ENCODE measurements around the gene CYP24A1. TPM values are rescaled to one million over a fixed set of nuclear protein-coding genes. Genes with fewer than 3 reads are reported as not detected.
"Not testable (repeated sequence)": the region's sequence is repeated elsewhere in the genome, so short reads cannot be mapped to it uniquely, and the experiment has no call there.

The CYP24A1 gene
- polyA plus RNA-seq, 5 donors = not detected

- DNase-seq = no peak
These were observed 39.2 kb downstream of the CYP24A1 start for GRCh38 chr20:54134445-54135220.

- DNase-seq = no peak
These were observed 40.1 kb downstream of the CYP24A1 start for GRCh38 chr20:54133434-54134427.

GRCh38 chr20:54132612-54133433 lies 41.0 kb downstream of the CYP24A1 start:
- peak; percentile 63 to 79 for DNase-seq

- no peak for DNase-seq
These were observed 41.8 kb downstream of the CYP24A1 start for GRCh38 chr20:54131675-54132611.

DNA sequence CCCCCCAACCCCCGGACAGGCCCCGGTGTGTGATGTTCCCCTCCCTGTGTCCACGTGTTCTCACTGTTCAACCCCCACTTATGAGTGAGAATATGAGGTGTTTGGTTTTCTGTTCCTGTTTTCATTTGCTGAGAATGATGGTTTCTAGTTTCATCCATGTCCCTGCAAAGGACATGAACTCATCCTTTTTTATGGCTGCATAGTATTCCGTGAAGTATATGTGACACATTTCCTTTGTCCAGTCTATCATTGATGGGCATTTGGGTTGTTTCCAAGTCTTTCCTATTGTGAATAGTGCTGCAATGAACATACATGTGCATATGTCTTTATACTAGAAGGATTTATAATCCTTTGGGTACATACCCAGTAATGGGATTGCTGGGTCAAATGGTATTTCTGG lies 42.7 kb downstream of the CYP24A1 start:
- DNase-seq = not testable (repeated sequence)

GRCh38 chr20:54129350-54129749 lies 44.4 kb downstream of the CYP24A1 start:
- DNase-seq = no peak

DNA sequence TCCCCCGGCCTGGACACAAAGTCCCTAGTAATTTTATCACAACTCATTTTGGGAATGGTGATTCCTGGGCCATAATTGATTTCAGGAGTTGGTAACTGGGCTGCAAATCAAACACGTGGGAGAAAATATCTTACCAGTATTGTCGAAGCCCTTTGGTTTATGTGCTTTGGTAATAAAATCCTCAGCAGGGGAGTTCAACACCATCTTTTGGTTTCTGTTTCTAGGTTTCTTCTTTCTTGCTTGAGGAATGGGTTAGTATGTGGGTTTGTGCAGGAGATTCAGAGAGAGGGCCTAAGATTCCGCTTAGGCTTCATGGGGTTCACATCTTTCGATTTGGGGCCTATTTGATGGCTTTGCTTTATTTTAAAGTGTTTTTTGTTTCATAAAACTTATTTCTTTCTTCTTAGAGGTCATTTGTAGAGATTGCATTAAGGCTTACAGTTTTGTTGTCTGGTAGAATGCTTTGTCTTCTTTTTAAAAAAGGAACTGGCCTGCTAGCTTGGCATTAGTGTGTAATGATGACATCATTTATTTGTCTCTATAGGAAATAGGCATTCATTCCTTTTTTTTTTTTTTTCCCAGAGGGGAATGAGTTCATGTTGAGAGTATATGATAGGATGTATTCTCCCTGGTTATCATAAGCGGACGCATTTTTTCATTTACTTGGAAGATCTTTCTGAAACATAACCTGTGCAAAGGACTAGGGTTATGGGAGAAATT lies 45.8 kb downstream of the CYP24A1 start:
- DNase-seq = no peak

GRCh38 chr20:54126806-54127655 lies 46.8 kb downstream of the CYP24A1 start:
- no peak for DNase-seq

- not testable (repeated sequence) for DNase-seq
These were observed 47.5 kb downstream of the CYP24A1 start for GRCh38 chr20:54126328-54126727.

DNA sequence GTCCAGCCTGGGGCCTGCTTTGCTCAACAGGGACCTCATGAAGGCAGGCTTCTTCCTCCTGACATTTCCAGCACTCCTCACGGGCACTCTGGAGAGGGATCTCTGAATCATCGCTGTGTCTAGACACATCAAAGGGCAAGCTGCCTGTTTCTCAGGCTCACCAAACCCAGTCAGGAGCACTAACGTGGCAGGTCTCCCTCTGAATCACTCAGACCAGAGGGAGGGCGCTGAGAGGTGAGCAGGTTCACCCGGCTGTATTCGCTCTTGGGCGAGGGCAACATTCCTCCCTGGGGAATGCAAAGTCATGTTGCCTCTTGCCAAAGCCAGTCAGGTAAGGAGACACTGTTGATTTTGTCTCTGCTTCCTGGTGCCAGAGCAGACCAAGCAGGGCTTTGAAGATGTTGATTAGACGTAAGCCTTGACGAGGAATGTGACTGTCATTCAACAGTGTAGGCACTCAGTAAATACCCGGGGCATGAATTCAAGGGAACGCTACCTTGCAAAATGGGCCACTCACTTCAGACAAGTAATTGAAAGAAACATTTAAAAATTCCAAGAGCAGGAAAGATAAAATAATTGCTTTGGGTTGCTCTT lies 50.1 kb downstream of the CYP24A1 start:
- DNase-seq = peak; percentile 26 to 41

- DNase-seq = no peak
These were observed 50.9 kb downstream of the CYP24A1 start for GRCh38 chr20:54122681-54123586.

DNA sequence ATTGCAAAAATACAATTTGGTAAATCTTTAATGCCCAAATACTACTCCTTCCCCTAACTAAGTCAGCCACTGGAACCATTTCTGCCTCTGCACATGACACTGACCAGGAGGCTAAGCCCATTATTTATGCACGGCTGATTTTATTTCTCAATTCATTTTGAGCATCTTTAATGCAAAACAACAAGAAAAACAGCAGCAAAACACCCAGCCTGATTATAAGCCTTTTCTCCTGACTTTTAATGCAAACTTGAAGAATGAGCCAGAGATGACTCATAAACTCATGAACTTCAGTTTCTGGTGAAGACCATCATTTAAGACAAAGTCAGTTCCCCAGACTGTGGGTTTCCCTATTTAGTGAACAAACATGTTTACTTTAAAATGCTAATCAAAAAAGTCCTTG lies 51.6 kb downstream of the CYP24A1 start:
- no peak for DNase-seq

- no peak for DNase-seq
These were observed 54.0 kb downstream of the CYP24A1 start for GRCh38 chr20:54119744-54120143.

DNA sequence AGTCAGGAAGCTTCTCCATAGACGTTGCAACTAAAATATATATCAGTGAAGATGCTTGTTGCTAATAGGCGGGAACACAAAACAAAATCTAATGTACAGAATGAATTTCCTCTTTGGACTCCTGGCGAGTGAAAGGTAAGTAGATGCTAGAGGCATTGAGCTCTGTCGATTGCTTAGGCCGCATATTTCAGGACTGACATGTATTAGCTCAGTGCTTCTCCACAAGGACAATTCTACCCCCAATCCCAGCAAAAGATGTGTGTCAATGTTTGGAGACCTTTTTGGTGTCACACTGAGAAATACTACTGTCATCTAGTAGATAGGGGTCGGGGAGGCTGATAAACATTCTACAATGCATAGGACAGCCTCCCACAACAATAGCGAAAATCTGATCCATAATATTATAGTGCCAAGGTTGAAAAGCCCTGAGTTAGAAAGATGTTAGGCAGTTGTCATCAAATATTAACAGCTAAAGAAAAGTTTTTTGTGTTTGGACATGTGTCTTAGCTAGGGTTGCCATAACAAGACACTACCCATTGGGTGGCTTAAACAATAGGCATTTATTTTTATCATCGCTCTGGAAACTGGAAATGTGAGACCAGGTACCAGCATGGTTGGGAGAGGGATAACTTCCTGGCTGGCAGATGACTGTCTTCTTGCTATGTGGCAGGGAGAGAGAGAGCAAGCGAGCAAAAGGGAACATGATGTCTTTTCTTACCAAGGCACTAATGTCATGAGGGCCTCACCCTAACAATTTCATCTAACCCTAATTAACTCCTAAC lies 55.4 kb downstream of the CYP24A1 start:
- DNase-seq = no peak

DNA sequence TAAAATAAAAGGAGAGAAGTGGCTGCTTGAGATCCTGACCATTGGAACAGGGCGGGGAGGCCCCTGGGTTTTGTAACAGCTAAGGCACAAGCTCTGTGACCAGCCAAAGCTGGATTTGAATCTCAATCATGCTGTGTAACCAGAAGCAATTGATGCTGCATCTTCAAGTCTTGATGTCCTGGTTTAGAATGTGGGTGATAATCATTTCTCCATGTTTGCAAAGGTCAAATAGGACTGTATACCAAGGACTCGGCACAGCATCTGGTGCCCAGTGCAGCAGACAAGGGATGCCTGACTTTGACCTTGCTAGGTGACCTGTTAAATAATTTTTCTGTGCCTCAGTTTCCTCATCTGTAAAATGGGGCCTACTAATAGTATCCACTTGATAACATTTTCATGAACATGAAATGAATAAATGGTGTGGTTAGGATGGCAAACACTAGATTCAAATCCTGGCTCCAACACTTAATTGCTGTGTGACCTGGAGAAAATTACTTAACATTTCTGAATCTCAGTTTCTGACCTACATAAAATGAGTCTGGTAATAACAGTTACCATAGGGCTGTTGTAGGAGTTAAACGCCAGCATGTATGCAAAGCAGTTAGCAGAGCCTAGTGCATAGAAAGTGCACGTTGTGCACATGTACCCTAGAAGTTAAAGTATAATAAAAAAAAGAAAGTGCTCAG lies 57.1 kb downstream of the CYP24A1 start:
- DNase-seq = no peak

All from right lung (tissue), 5 donors.